Measurements from ENCODE around the gene IL36A.

DNA sequence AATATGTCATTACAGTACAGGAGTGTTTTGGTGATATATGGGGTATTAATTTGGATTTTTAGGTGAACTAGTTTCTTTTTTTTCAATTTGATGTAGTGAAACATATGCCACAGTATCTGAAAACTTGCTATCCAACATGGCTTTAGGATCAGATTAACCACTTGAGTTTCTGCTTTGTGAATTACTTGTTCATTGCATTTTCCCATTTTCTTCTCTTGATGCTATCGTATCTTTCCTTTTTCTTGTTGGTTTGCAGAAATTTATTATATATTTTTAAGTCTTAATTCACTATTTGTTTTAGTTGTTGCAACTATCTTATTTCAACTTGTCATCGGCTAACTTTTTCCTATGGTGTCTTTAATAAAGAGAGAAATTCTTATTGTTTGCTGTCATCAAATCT is 8.8 kb downstream of the IL36A start:
- no peak for TF ChIP-seq POLR2A (IDR thresholded peaks at IDR 0.05; ENCODE audit: low read length)
- no peak for TF ChIP-seq GATA1 (IDR thresholded peaks at IDR 0.05; ENCODE audit: low read depth, low read length)

Data from erythroblast (primary cell).